GM12878 (cell line): ENCODE results near the gene FLNC. TPM values are rescaled to one million over a fixed set of nuclear protein-coding genes. Genes with fewer than 3 reads are reported as not detected.

ENCODE experiments used
- BCLAF1 ChIP-seq: fragments of 450-650 bp; IDR thresholded peaks from 2 replicates; pipeline ENCODE4 v1.6.1; 2017; ENCODE audit warnings: antibody characterized with exemption, mild to moderate bottlenecking, moderate library complexity
- DPF2 ChIP-seq: fragments of 450-650 bp; IDR thresholded peaks from 2 replicates; pipeline ENCODE4 v1.6.1; 2017; ENCODE audit warnings: mild to moderate bottlenecking
- E2F4 ChIP-seq: IDR thresholded peaks from 2 replicates; pipeline ENCODE4 v1.6.1; 2012; ENCODE audit warnings: low read depth, low read length, improper control_type of control experiment
- HCFC1 ChIP-seq: fragments of 150-350 bp; IDR thresholded peaks from 2 replicates; pipeline ENCODE4 v1.6.1; 2014; ENCODE audit warnings: low read length
- HDAC2 ChIP-seq: fragments of 200-600 bp; sonication (generic); IDR thresholded peaks from 2 replicates; pipeline ENCODE4 v1.6.1; 2017
- HSF1 ChIP-seq: fragments of 150-350 bp; IDR thresholded peaks from 2 replicates; pipeline ENCODE4 v1.6.1; 2014; ENCODE audit warnings: mild to moderate bottlenecking, low read depth, low read length
- IRF3 ChIP-seq: fragments of 450-650 bp; IDR thresholded peaks from 2 replicates; pipeline ENCODE4 v1.6.1; 2014; ENCODE audit warnings: mild to moderate bottlenecking
- IRF5 ChIP-seq: fragments of 450-650 bp; IDR thresholded peaks from 2 replicates; pipeline ENCODE4 v1.6.1; 2017; ENCODE audit warnings: borderline replicate concordance
- MTA3 ChIP-seq: IDR thresholded peaks from 2 replicates; pipeline ENCODE4 v1.6.1; 2012; ENCODE audit warnings: low read length, inconsistent platforms, borderline replicate concordance
- NBN ChIP-seq: fragments of 450-650 bp; IDR thresholded peaks from 2 replicates; pipeline ENCODE4 v1.6.1; 2016
- NFXL1 ChIP-seq: fragments of 450-650 bp; IDR thresholded peaks from 2 replicates; pipeline ENCODE4 v1.6.1; 2017; ENCODE audit warnings: antibody characterized with exemption, mild to moderate bottlenecking, borderline replicate concordance
- SMAD5 ChIP-seq: IDR thresholded peaks from 2 replicates; pipeline ENCODE4 v1.6.1; 2016; ENCODE audit warnings: antibody characterized with exemption, low read depth
- SREBF1 ChIP-seq: IDR thresholded peaks from 2 replicates; pipeline ENCODE4 v1.6.1; 2012; ENCODE audit warnings: mild to moderate bottlenecking, low read length
- SREBF2 ChIP-seq: IDR thresholded peaks from 2 replicates; pipeline ENCODE4 v1.6.1; 2012; ENCODE audit warnings: mild to moderate bottlenecking, low read length
- TBL1XR1 ChIP-seq: IDR thresholded peaks from 2 replicates; pipeline ENCODE4 v1.6.1; 2012; ENCODE audit warnings: low read depth, low read length, improper control_type of control experiment
- USF2 ChIP-seq: IDR thresholded peaks from 2 replicates; pipeline ENCODE4 v1.6.1; 2011; ENCODE audit warnings: low read depth, low read length, improper control_type of control experiment, borderline replicate concordance
- ZBTB11 ChIP-seq: fragments of 450-650 bp; formaldehyde crosslinking; IDR thresholded peaks from 2 replicates; pipeline ENCODE4 v1.5.0; 2022; ENCODE audit warnings: mild to moderate bottlenecking, missing genetic modification characterization
- polyA plus RNA-seq, 11 experiments: library from polyadenylated mRNA; depleted of rRNA in 4 of 11; unstranded in 6 of 11; stranded (reverse) in 5 of 11; fragments of >200 nt; fragmentation: Nextera tagmentation in 4 of 11; fragmentation: Illumina TruSeq in 1 of 11; extraction: Ambion mirVana in 4 of 11; extraction: Trizol in 1 of 11; gene quantifications; 1 replicate in 1 of 11; 2 replicates in 10 of 11; pipeline versions ENCODE4 v1.2.1 to v1.2.3, GENCODE V29; 2011 to 2016; ENCODE audit warnings: inconsistent platforms in 2 of 11, missing spikeins in 2 of 11, low read depth in 1 of 11
- total RNA-seq, 4 experiments: library from RNA; depleted of rRNA in 3 of 4; stranded (reverse); fragments of >200 nt in 3 of 4; fragmentation: Illumina TruSeq in 1 of 4; extraction: Trizol in 1 of 4; gene quantifications; 2 replicates each; pipeline versions ENCODE4 v1.2.1 to v1.2.3, GENCODE V29; 2013 to 2021

The FLNC gene
- total and polyA plus RNA-seq, 10 of the 15 experiments (the other 5 are each of a cell fraction or from before 2014, with no cell fraction given), result 0.01 to 0.21 (median 0.06) TPM; not detected in 3

GRCh38 chr7:128862571-128863432 lies 32.6 kb downstream of the FLNC start, which contains the start of gene ATP6V1F (continued):
- TF ChIP-seq NFXL1 (no peak), IRF3 (no peak), USF2 (no peak), TBL1XR1 (no peak), MTA3 (no peak), E2F4 (no peak), HSF1 (no peak), BCLAF1 (no peak), SREBF2 (no peak), HDAC2 (no peak), DPF2 (0 out of 2 replicates have a peak, but pooled peaks have one; percentile 25), SMAD5 (peak; percentile 35; the same call in 1 of the 2 replicates), SREBF1 (no peak; the same call in 1 of the 2 replicates), ZBTB11 (no peak), HCFC1 (peak; percentile 91), NBN (peak; percentile 69; the same call in 1 of the 2 replicates), IRF5 (no peak)
